Cardiac muscle cell (in vitro differentiated cells and primary cell): ENCODE data around the gene SLC5A10. TPM values are rescaled to one million over a fixed set of nuclear protein-coding genes. Genes with fewer than 3 reads are reported as not detected.

Experiments used
- DNase-seq, 2 donors: peaks; one replicate each; pipeline versions ENCODE4 v3.0.0 to v3.0.0-alpha.2; 2010 to 2017; ENCODE audit warnings: low read depth in 1 of 2, low spot score in 1 of 2
- H3K27ac ChIP-seq: fragments of 200-600 bp; sonication (generic); 2 replicates; pipeline ENCODE4 v1.5.1; 2016
- H3K27me3 ChIP-seq: fragments of 200-600 bp; sonication (generic); 2 replicates; pipeline ENCODE4 v1.6.0; 2016; ENCODE audit warnings: control low read depth
- H3K36me3 ChIP-seq: fragments of 200-600 bp; sonication (generic); 2 replicates; pipeline ENCODE4 v1.5.1; 2016; ENCODE audit warnings: control low read depth
- H3K4me1 ChIP-seq: fragments of 200-600 bp; sonication (generic); 2 replicates; pipeline ENCODE4 v1.8.1; 2017; ENCODE audit warnings: low read depth, mild to moderate bottlenecking, mixed run types
- H3K4me3 ChIP-seq: fragments of 200-600 bp; sonication (generic); 2 replicates; pipeline ENCODE4 v1.5.1; 2016; ENCODE audit warnings: mild to moderate bottlenecking
- H3K9me3 ChIP-seq: fragments of 200-600 bp; sonication (generic); 2 replicates; pipeline ENCODE4 v1.5.1; 2017; ENCODE audit warnings: low read depth, mild to moderate bottlenecking, control low read depth
- CTCF ChIP-seq: IDR thresholded peaks from 2 replicates; pipeline ENCODE4 v1.5.1; 2012; ENCODE audit warnings: low read depth, mild to moderate bottlenecking, low read length
- polyA plus RNA-seq: library from polyadenylated mRNA; unstranded; fragments of >200 nt; fragmentation: Nextera tagmentation; extraction: Ambion mirVana; gene quantifications from 2 replicates; pipeline ENCODE4 v1.2.1, GENCODE V29; 2016
- total RNA-seq: library from RNA; depleted of rRNA; stranded (reverse); fragments of >200 nt; gene quantifications from 2 replicates; pipeline ENCODE4 v1.2.3, GENCODE V29; 2016

SLC5A10 gene
- total and polyA plus RNA-seq, 2 experiments from 2014 or later = 0.06 TPM; not detected in 1

- TF ChIP-seq CTCF = no peak
- Histone ChIP-seq H3K4me1 (no peaks in the 10 kb centered on the region), H3K36me3 (no peaks in the 10 kb centered on the region), H3K27me3 (no peaks in the 10 kb centered on the region), H3K9me3 (no peaks in the 10 kb centered on the region), H3K27ac (no peak overlapping the region), H3K4me3 (no peak overlapping the region)
- DNase-seq = no peak
Observed at GRCh38 chr17:19016297-19016696, 64.3 kb downstream of the SLC5A10 start.

- no peaks in the 10 kb centered on the region for H3K36me3 ChIP-seq
- no peak for DNase-seq
Observed at GRCh38 chr17:19016881-19017280, 64.9 kb downstream of the SLC5A10 start.

GRCh38 chr17:19017401-19017800 is 65.4 kb downstream of the SLC5A10 start:
- Histone ChIP-seq H3K4me3 (no peak overlapping the region), H3K27ac (no peak overlapping the region)

More at GRCh38 chr17:19016881-19017280, 64.9 kb downstream of the SLC5A10 start:
- Histone ChIP-seq H3K27me3 (no peaks in the 10 kb centered on the region), H3K4me1 (no peaks in the 10 kb centered on the region), H3K27ac (no peak overlapping the region), H3K4me3 (no peak overlapping the region), H3K9me3 (no peaks in the 10 kb centered on the region)
- TF ChIP-seq CTCF = no peak

GRCh38 chr17:19017804-19018599 is 66.0 kb downstream of the SLC5A10 start:
- Histone ChIP-seq H3K4me1 (no peaks in the 10 kb centered on the region), H3K36me3 (no peaks in the 10 kb centered on the region), H3K4me3 (no peak overlapping the region), H3K27ac (no peak overlapping the region), H3K9me3 (no peaks in the 10 kb centered on the region), H3K27me3 (no peaks in the 10 kb centered on the region)
- no peak for DNase-seq
- TF ChIP-seq CTCF = no peak

More at GRCh38 chr17:19017401-19017800, 65.4 kb downstream of the SLC5A10 start:
- Histone ChIP-seq H3K36me3 (no peaks in the 10 kb centered on the region), H3K4me1 (no peaks in the 10 kb centered on the region), H3K9me3 (no peaks in the 10 kb centered on the region), H3K27me3 (no peaks in the 10 kb centered on the region)
- no peak for DNase-seq
- no peak for TF ChIP-seq CTCF

GRCh38 chr17:19018600-19018950 is 66.6 kb downstream of the SLC5A10 start:
- no peaks in the 10 kb centered on the region for H3K9me3 ChIP-seq
- H3K4me3 ChIP-seq = no peak overlapping the region
- no peaks in the 10 kb centered on the region for H3K27me3 ChIP-seq
- no peaks in the 10 kb centered on the region for H3K36me3 ChIP-seq
- H3K27ac ChIP-seq = no peak overlapping the region
- TF ChIP-seq CTCF = no peak
- H3K4me1 ChIP-seq = no peaks in the 10 kb centered on the region
- DNase-seq = no peak
